H1 (cell line): ENCODE results near the gene ZNF407. TPM values are rescaled to one million over a fixed set of nuclear protein-coding genes. Genes with fewer than 3 reads are reported as not detected.

Source experiments
- BCL11A ChIP-seq, 2 experiments: IDR thresholded peaks; one replicate each; pipeline ENCODE4 v1.6.1; 2011; ENCODE audit warnings: low read depth in 2 of 2, low read length in 2 of 2, mild to moderate bottlenecking in 2 of 2
- CTBP2 ChIP-seq: IDR thresholded peaks from 2 replicates; pipeline ENCODE4 v1.7.0; 2011; ENCODE audit warnings: borderline replicate concordance, mild to moderate bottlenecking, moderate library complexity, mixed read lengths, low read length; ENCODE audit not compliant: insufficient read depth, insufficient read length
- EP300 ChIP-seq, 2 experiments: IDR thresholded peaks; 1 replicate in 1 of 2; 2 replicates in 1 of 2; pipeline ENCODE4 v1.6.1; 2011 to 2012; ENCODE audit warnings: low read depth in 2 of 2, low read length in 2 of 2, mild to moderate bottlenecking in 2 of 2, borderline replicate concordance in 1 of 2, inconsistent platforms in 1 of 2, moderate library complexity in 1 of 2
- SIN3A ChIP-seq, 2 experiments: IDR thresholded peaks in 1 of 2; conservative IDR thresholded peaks in 1 of 2; 2 replicates each; pipeline ENCODE4 v1.6.1; 2011 to 2012; ENCODE audit warnings: low read length in 2 of 2, improper control_type of control experiment in 1 of 2, low read depth in 1 of 2, mild to moderate bottlenecking in 1 of 2
- SP4 ChIP-seq: IDR thresholded peaks from 2 replicates; pipeline ENCODE4 v1.6.1; 2012; ENCODE audit warnings: low read length, inconsistent platforms
- polyA plus RNA-seq, 7 experiments: library from polyadenylated mRNA; depleted of rRNA in 3 of 7; stranded (reverse) in 5 of 7; unstranded in 2 of 7; fragments of >200 nt in 5 of 7; fragments of 200-250 nt in 2 of 7; gene quantifications; 1 replicate in 5 of 7; 2 replicates in 1 of 7; 4 replicates in 1 of 7; pipeline versions ENCODE4 v1.2.1 to v1.2.3, GENCODE V29; 2011 to 2013; ENCODE audit warnings: missing spikeins in 2 of 7, mixed read lengths in 2 of 7
- total RNA-seq: library from RNA; stranded (reverse); fragmentation: NEBNext Ultra II Directional; extraction: Animal tissue kit (Norgen Biotek cat#: 25700); gene quantifications from 2 replicates; pipeline ENCODE4 v1.2.1, GENCODE V29; 2021

The ZNF407 gene
- total and polyA plus RNA-seq, 2 of the 8 experiments (the other 6 are each of a cell fraction or from before 2014, with no cell fraction given): 1.5 to 6.8 TPM

- TF ChIP-seq EP300 (IDR thresholded peaks at IDR 0.05; ENCODE audit: borderline replicate concordance in 1 of 2, low read depth in 2 of 2, low read length in 2 of 2): no peak
- no peak for TF ChIP-seq SP4
- no peak for TF ChIP-seq SIN3A (conservative IDR thresholded peaks at IDR 0.05 in 1 of 2, IDR thresholded peaks at IDR 0.05 in 1 of 2; ENCODE audit: low read depth in 1 of 2, low read length in 2 of 2)
- no peak for TF ChIP-seq CTBP2
- TF ChIP-seq BCL11A (IDR thresholded peaks at IDR 0.05; ENCODE audit: low read depth in 2 of 2, low read length in 2 of 2): no peak
These were observed 378.8 kb downstream of the ZNF407 start (continued) for GRCh38 chr18:74976331-74976909.
